ENCODE measurements around the gene CLDN9. TPM values are rescaled to one million over a fixed set of nuclear protein-coding genes. Genes with fewer than 3 reads are reported as not detected.

CLDN9 gene
- total RNA-seq, 1 experiment from 2014 or later, result 1.3 TPM

- H3K27ac Mint-ChIP-seq, result no peak overlapping the region
- Histone ChIP-seq H3K14ac (ENCODE audit: insufficient read depth, low read length) (no peak overlapping the region), H3K23me2 (ENCODE audit: insufficient read length, low read depth, low read length, poor library complexity, severe bottlenecking) (peaks cover 20% of the 10 kb centered on the region), H3K9me3 (ENCODE audit: control insufficient read depth, low read depth, low read length) (no peaks in the 10 kb centered on the region), H2AFZ (ENCODE audit: low read length) (no peak overlapping the region), H4K5ac (ENCODE audit: insufficient read length, low read depth, low read length) (no peak overlapping the region), H2BK20ac (ENCODE audit: low read depth, low read length, poor library complexity, severe bottlenecking) (no peak overlapping the region), H4K91ac (ENCODE audit: insufficient read length, low read depth, low read length) (no peak overlapping the region), H3K9ac (ENCODE audit: extremely low read depth, insufficient read length, low read length) (no peak overlapping the region), H4K20me1 (ENCODE audit: control insufficient read depth, insufficient read depth, insufficient read length) (no peaks in the 10 kb centered on the region), H2BK12ac (ENCODE audit: insufficient read length, low read depth, low read length) (no peak overlapping the region), H3K18ac (ENCODE audit: insufficient read length, low read depth, low read length) (no peak overlapping the region), H2BK5ac (ENCODE audit: insufficient read length, low read length) (no peak overlapping the region), H3T11ph (ENCODE audit: low read length) (no peak overlapping the region), H4K8ac (replicated peaks; ENCODE audit: insufficient read length, low read depth, low read length) (no peak overlapping the region), H2AK5ac (ENCODE audit: insufficient read length, low read length) (no peak overlapping the region), H3K4me2 (ENCODE audit: insufficient read depth, insufficient read length, low read length) (peak overlapping the region; percentile 87), H2BK120ac (ENCODE audit: low read depth, low read length, poor library complexity, severe bottlenecking) (no peak overlapping the region), H3K27me3 (ENCODE audit: insufficient read depth, low read length) (no peaks in the 10 kb centered on the region), H3K4me1 (ENCODE audit: insufficient read depth, low read length) (no peaks in the 10 kb centered on the region), H3K27ac (ENCODE audit: insufficient read length, low read depth, low read length) (no peak overlapping the region), H3K23ac (ENCODE audit: insufficient read length, low read depth, low read length) (no peak overlapping the region), H3K79me1 (ENCODE audit: insufficient read depth, low read depth, low read length, poor library complexity, severe bottlenecking) (no peaks in the 10 kb centered on the region), H3K56ac (ENCODE audit: insufficient read length, low read depth, low read length) (no peak overlapping the region), H3K79me2 (ENCODE audit: insufficient read depth, low read length) (no peaks in the 10 kb centered on the region), H2BK15ac (ENCODE audit: low read depth, low read length) (no peak overlapping the region), H3K4ac (ENCODE audit: low read depth, low read length) (no peak overlapping the region)
- H3K4me3 Mint-ChIP-seq, result peak overlapping the region; percentile 79 to 90
- H3K9me3 Mint-ChIP-seq, result peaks cover 0 to 3% of the 10 kb centered on the region in 2 experiments; a peak in 2 of 5 replicates
- WGBS (ENCODE audit: extremely low coverage, insufficient read length, low lambda C conversion rate), result no CpG with 5 or more reads among the region's 13 CpGs
- peaks cover 72% of the 10 kb centered on the region for H3K27me3 Mint-ChIP-seq (ENCODE audit: low read depth)
- no peak for TF ChIP-seq CTCF (conservative IDR thresholded peaks at IDR 0.05)
- H3K36me3 Mint-ChIP-seq (ENCODE audit: insufficient read depth in 1 of 3, low read depth in 3 of 3), result peaks cover 9 to 29% (median 26%) of the 10 kb centered on the region in 3 experiments
- H3K4me1 Mint-ChIP-seq, result peaks cover 8 to 17% of the 10 kb centered on the region in 2 experiments
- DNase-seq, result no peak
Measured at GRCh38 chr16:3047387-3047720, 34.6 kb downstream of the CLDN9 start.
